ENCODE results near the gene BOLA3. TPM values are rescaled to one million over a fixed set of nuclear protein-coding genes. Genes with fewer than 3 reads are reported as not detected.
"Not testable (repeated sequence)": the region's sequence is repeated elsewhere in the genome, so short reads cannot be mapped to it uniquely, and the experiment has no call there.

BOLA3 gene
- total RNA-seq, 1 donor from 2014 or later: 35.6 TPM

- no peaks in the 10 kb centered on the region for H3K27me3 Mint-ChIP-seq
- H3K4me3 Mint-ChIP-seq: no peak overlapping the region
- TF ChIP-seq CTCF (conservative IDR thresholded peaks at IDR 0.05): no peak
- peak overlapping the region; percentile 85 for H3K27ac Mint-ChIP-seq
- peak; percentile 52 for DNase-seq (ENCODE audit: extremely low spot score, unreplicated experiment)
- H3K36me3 Mint-ChIP-seq: peaks cover 25% of the 10 kb centered on the region
- H3K9me3 Mint-ChIP-seq: no peaks in the 10 kb centered on the region
- H3K4me1 Mint-ChIP-seq (ENCODE audit: unreplicated experiment): peaks cover 6% of the 10 kb centered on the region
These were observed 56.3 kb downstream of the BOLA3 start for GRCh38 chr2:74091391-74091790.

GRCh38 chr2:74089816-74090745 lies 57.6 kb downstream of the BOLA3 start:
- Mint-ChIP-seq H3K4me1 (ENCODE audit: unreplicated experiment) (no peaks in the 10 kb centered on the region), H3K36me3 (peaks cover 31% of the 10 kb centered on the region), H3K27ac (no peak overlapping the region), H3K27me3 (no peaks in the 10 kb centered on the region), H3K4me3 (no peak overlapping the region), H3K9me3 (no peaks in the 10 kb centered on the region)
- peak; percentile 55 for DNase-seq (ENCODE audit: extremely low spot score, unreplicated experiment)
- TF ChIP-seq CTCF (conservative IDR thresholded peaks at IDR 0.05): no peak

- not testable (repeated sequence) for H3K4me1 Mint-ChIP-seq (ENCODE audit: unreplicated experiment); H3K4me3 Mint-ChIP-seq; DNase-seq (ENCODE audit: extremely low spot score, unreplicated experiment); H3K27me3 Mint-ChIP-seq; H3K9me3 Mint-ChIP-seq
- Mint-ChIP-seq H3K36me3 (peaks cover 23% of the 10 kb centered on the region), H3K27ac (peak overlapping the region; percentile 72)
These were observed 59.0 kb downstream of the BOLA3 start for GRCh38 chr2:74088676-74089075.

GRCh38 chr2:74087696-74088095 lies 60.0 kb downstream of the BOLA3 start:
- no peak for TF ChIP-seq CTCF (conservative IDR thresholded peaks at IDR 0.05)
- peak; percentile 64 for DNase-seq (ENCODE audit: extremely low spot score, unreplicated experiment)
- no peak overlapping the region for H3K4me3 Mint-ChIP-seq
- no peaks in the 10 kb centered on the region for H3K4me1 Mint-ChIP-seq (ENCODE audit: unreplicated experiment)
- no peaks in the 10 kb centered on the region for H3K27me3 Mint-ChIP-seq
- no peaks in the 10 kb centered on the region for H3K9me3 Mint-ChIP-seq
- peaks cover 23% of the 10 kb centered on the region for H3K36me3 Mint-ChIP-seq
- H3K27ac Mint-ChIP-seq: peak overlapping the region; percentile 72

GRCh38 chr2:74086021-74086420 lies 61.7 kb downstream of the BOLA3 start:
- no peaks in the 10 kb centered on the region for H3K4me1 Mint-ChIP-seq (ENCODE audit: unreplicated experiment)
- no peak for DNase-seq (ENCODE audit: extremely low spot score, unreplicated experiment)
- H3K27me3 Mint-ChIP-seq: no peaks in the 10 kb centered on the region
- H3K9me3 Mint-ChIP-seq: no peaks in the 10 kb centered on the region
- H3K36me3 Mint-ChIP-seq: peaks cover 27% of the 10 kb centered on the region
- H3K27ac Mint-ChIP-seq: peak overlapping the region; percentile 58
- no peak for TF ChIP-seq CTCF (conservative IDR thresholded peaks at IDR 0.05)
- no peak overlapping the region for H3K4me3 Mint-ChIP-seq

Other genes with a start within 250 kb of the BOLA3 start
- gene DGUOK, start 221.0 kb downstream of the BOLA3 start, total RNA-seq (ENCODE audit: low replicate concordance): 59.3 and 73.4 TPM in 2 replicates
- gene TET3, start 163.0 kb downstream of the BOLA3 start, total RNA-seq (ENCODE audit: low replicate concordance): 34.6 and 71.5 TPM in 2 replicates
- 95.4 and 108 TPM in 2 replicates for gene MOB1A, start 31.0 kb upstream of the BOLA3 start, total RNA-seq (ENCODE audit: low replicate concordance)
- 73.5 and 85.9 TPM in 2 replicates for gene MTHFD2, start 50.7 kb upstream of the BOLA3 start, total RNA-seq (ENCODE audit: low replicate concordance)
- 1.5 and 6.4 TPM in 2 replicates for gene SLC4A5, start 195.5 kb upstream of the BOLA3 start, total RNA-seq (ENCODE audit: low replicate concordance)
- gene DCTN1, start 232.4 kb upstream of the BOLA3 start, total RNA-seq (ENCODE audit: low replicate concordance): 120 and 165 TPM in 2 replicates

Measured in type B pancreatic cell (in vitro differentiated cells).